Measurements from ENCODE around the gene POLR2F.
A peak's percentile ranks its signal among the peaks of the same experiment; 100 is the strongest.

Gene POLR2F

DNA sequence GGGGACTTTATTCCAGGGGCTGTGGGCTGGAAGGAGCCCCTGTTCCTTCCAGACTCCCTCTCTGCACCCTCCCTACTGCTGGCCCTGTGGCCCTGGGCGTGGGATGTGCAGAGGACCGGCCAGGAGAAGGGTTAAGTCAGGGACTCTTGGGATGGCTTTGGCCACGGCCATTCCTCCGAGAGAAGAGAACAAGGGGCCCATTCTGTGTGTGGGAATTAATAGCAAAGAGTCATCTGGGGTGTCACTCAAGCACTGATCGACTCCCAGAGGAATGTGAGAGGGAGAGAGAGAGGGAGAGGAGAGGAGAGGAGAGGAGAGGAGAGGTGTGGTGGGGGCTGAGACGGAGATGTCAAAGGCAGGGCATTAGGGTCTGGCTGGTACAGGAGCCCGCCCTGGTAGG lies 45.0 kb downstream of the POLR2F start:
- TF ChIP-seq TCF12 (IDR thresholded peaks at IDR 0.05; ENCODE audit: low read depth) = no peak
- no peak for TF ChIP-seq TEAD4 (IDR thresholded peaks at IDR 0.05)
- TF ChIP-seq TAF1 (IDR thresholded peaks at IDR 0.05; ENCODE audit: low read depth) = no peak
- no peak for TF ChIP-seq YY1 (IDR thresholded peaks at IDR 0.05; ENCODE audit: low read depth)
- no peak for TF ChIP-seq EGR1 (IDR thresholded peaks at IDR 0.05)
- TF ChIP-seq EP300 (IDR thresholded peaks at IDR 0.05; ENCODE audit: borderline replicate concordance) = no peak
- no peak for TF ChIP-seq RAD21 (IDR thresholded peaks at IDR 0.05; ENCODE audit: low read depth)
- no peak for TF ChIP-seq REST (IDR thresholded peaks at IDR 0.05; ENCODE audit: low read depth)

GRCh38 chr22:37999236-37999635 lies 45.7 kb downstream of the POLR2F start:
- TF ChIP-seq NFIC (IDR thresholded peaks at IDR 0.05) (peak; percentile 4; the same call in 1 of the 2 replicates), ZBTB7A (IDR thresholded peaks at IDR 0.05; ENCODE audit: low read depth) (0 out of 2 replicates have a peak, but pooled peaks have one; percentile 21), TCF12 (IDR thresholded peaks at IDR 0.05; ENCODE audit: low read depth) (no peak)
- TF ChIP-seq, protein P1, sequence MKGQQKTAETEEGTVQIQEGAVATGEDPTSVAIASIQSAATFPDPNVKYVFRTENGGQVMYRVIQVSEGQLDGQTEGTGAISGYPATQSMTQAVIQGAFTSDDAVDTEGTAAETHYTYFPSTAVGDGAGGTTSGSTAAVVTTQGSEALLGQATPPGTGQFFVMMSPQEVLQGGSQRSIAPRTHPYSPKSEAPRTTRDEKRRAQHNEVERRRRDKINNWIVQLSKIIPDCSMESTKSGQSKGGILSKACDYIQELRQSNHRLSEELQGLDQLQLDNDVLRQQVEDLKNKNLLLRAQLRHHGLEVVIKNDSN (IDR thresholded peaks at IDR 0.05) = no peak

- TF ChIP-seq EGR1 (IDR thresholded peaks at IDR 0.05) (no peak), EP300 (IDR thresholded peaks at IDR 0.05; ENCODE audit: borderline replicate concordance) (no peak), NFIC (IDR thresholded peaks at IDR 0.05) (peak; percentile 3; the same call in 1 of the 2 replicates)
- TF ChIP-seq, protein P2, sequence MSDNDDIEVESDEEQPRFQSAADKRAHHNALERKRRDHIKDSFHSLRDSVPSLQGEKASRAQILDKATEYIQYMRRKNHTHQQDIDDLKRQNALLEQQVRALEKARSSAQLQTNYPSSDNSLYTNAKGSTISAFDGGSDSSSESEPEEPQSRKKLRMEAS (IDR thresholded peaks at IDR 0.05) = peak; percentile 62
- TF ChIP-seq, protein P1 (IDR thresholded peaks at IDR 0.05) = 0 out of 2 replicates have a peak, but pooled peaks have one; percentile 40
Observed at GRCh38 chr22:37999640-38000272, 46.3 kb downstream of the POLR2F start.

- no peak for TF ChIP-seq YY1 (IDR thresholded peaks at IDR 0.05; ENCODE audit: low read depth)
- TF ChIP-seq ZBTB7A (IDR thresholded peaks at IDR 0.05; ENCODE audit: low read depth) = no peak
- TF ChIP-seq FOXM1 (IDR thresholded peaks at IDR 0.05; ENCODE audit: borderline replicate concordance, low read depth) = no peak
- TF ChIP-seq, protein P1 (IDR thresholded peaks at IDR 0.05) = no peak
- TF ChIP-seq, protein P2 (IDR thresholded peaks at IDR 0.05) = no peak
- TF ChIP-seq EP300 (IDR thresholded peaks at IDR 0.05; ENCODE audit: borderline replicate concordance) = no peak
- no peak for TF ChIP-seq TEAD4 (IDR thresholded peaks at IDR 0.05)
- TF ChIP-seq EGR1 (IDR thresholded peaks at IDR 0.05) = no peak
Observed at GRCh38 chr22:38005943-38006342, 52.4 kb downstream of the POLR2F start.

DNA sequence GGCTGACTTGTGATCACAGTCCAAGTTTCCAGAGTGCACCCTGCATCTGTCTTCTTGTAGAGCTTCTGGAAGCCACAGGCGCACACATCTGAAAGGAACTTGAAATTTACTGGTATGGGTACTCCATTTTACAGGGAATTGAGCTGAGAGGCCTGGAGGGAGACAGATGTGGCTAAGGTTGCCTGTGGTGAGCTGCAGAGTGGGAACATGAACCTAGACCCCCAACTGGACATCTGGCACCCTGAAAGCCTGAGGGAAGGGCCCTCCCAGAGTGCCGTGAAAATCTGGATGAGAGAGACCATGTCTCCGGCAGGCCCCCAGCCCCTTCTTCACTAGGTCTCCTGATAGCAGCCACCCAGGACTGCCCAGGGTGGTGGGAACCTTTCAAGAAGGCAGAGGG lies 53.4 kb downstream of the POLR2F start:
- TF ChIP-seq RAD21 (IDR thresholded peaks at IDR 0.05; ENCODE audit: low read depth) = no peak
- TF ChIP-seq CEBPB (IDR thresholded peaks at IDR 0.05) = no peak
- no peak for TF ChIP-seq ZBTB7A (IDR thresholded peaks at IDR 0.05; ENCODE audit: low read depth)
- no peak for TF ChIP-seq TAF1 (IDR thresholded peaks at IDR 0.05; ENCODE audit: low read depth)
- TF ChIP-seq YY1 (IDR thresholded peaks at IDR 0.05; ENCODE audit: low read depth) = no peak
- no peak for TF ChIP-seq TEAD4 (IDR thresholded peaks at IDR 0.05)
- no peak for TF ChIP-seq EGR1 (IDR thresholded peaks at IDR 0.05)
- TF ChIP-seq FOXM1 (IDR thresholded peaks at IDR 0.05; ENCODE audit: borderline replicate concordance, low read depth) = no peak
- no peak for TF ChIP-seq CREB1 (IDR thresholded peaks at IDR 0.05; ENCODE audit: low read depth)
- no peak for TF ChIP-seq REST (IDR thresholded peaks at IDR 0.05; ENCODE audit: low read depth)
- TF ChIP-seq, protein P2 (IDR thresholded peaks at IDR 0.05) = no peak
- TF ChIP-seq, protein P1 (IDR thresholded peaks at IDR 0.05) = no peak

Data from Ishikawa (cell line).